Effector CD8-positive, alpha-beta T cell (primary cell): Measurements from ENCODE around the gene GLB1L.
"Not testable (repeated sequence)": the region's sequence is repeated elsewhere in the genome, so short reads cannot be mapped to it uniquely, and the experiment has no call there.

Experiments
- DNase-seq: peaks from one replicate; lab custom pipeline; 2025; lab: John Stamatoyannopoulos, UW
- total RNA-seq, 4 experiments: gene quantifications; one replicate each; lab custom pipeline; 2026; lab: John Stamatoyannopoulos, UW

Gene GLB1L
- total RNA-seq = 1.3 to 1.9 (median 1.7) reads per million in 4 experiments

- DNase-seq = peak; percentile 70
These were observed at the start of gene GLB1L, which contains the start of gene STK16 for GRCh38 chr2:219245148-219245898. TSS of gene GLB1L (minus strand) at chr2:219245444. CDS start at chr2:219243573, 1,871 bp downstream. TSS of gene STK16 (plus strand) at chr2:219245479. CDS start at chr2:219246000, 521 bp downstream.

DNA sequence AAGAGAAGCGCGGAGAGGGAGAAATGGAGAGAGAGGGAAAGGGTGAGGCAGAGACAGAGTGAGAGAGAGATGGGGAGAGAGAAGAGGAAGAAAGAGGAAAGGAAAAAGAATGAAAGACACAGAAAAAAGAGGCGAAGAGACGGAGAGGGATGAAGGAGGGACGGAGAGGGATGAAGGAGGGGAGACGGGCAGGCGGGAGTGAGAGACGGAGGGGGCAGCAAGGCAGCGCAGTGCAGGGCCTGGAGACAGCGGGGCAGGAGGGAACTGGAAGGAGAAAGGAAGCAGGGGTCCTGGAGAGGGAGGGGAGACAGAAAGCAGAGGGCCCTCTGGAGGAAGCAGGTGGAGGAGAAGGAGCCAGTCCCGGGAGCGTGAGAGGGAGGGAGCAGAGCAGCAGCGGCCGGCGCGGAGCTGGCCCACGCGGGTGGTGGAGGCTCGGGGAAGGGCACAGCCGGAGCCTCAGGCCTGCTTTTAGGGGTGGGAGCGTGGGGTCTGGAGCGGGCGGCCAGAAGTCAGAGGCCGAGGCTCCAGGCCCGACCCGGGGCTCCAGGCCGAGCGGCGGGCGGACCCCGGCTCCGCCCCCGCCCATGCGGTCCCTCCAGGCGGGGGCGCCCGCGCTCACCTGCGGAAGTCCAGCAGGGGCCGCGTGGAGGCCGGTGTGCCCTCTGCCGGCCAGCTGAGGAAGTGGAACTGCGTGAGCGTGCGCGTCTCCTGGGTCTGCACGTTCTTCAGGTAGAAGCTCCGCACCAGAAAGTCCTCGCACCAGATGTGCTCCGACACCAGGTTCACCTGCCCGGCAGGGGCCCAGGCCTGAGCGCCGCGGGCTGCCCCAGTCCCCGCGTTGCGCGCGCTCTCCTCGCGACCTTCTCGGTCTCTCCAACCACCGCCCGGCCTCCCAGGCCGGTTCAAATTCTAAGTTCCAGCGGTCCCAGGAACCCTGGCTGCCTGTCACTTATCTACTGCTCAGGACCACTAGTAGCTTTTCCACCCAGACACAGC lies 49.4 kb upstream of the GLB1L start:
- DNase-seq = peak; percentile 77

GRCh38 chr2:219293736-219294231 lies 48.5 kb upstream of the GLB1L start:
- no peak for DNase-seq

DNA sequence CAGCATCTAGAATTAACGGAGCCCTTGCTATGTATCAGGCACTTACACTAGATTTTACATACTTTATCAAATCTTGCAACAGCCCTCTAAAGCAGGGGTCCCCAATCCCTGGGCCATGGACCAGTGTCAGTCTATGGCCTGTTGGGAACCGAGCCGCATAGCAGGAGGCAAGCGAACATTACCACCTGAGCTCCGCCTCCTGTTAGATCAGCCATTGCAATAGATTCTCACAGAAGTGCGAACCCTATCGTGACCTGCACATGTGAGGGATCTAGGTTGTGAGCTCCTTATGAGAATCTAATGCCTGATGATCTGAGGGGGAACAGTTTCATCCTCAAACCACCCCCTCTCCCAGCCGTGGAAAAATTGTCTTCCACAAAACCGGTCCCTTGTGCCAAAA lies 47.4 kb upstream of the GLB1L start:
- no peak for DNase-seq

- DNase-seq = no peak
These were observed 46.8 kb upstream of the GLB1L start for GRCh38 chr2:219291910-219292490.

DNA sequence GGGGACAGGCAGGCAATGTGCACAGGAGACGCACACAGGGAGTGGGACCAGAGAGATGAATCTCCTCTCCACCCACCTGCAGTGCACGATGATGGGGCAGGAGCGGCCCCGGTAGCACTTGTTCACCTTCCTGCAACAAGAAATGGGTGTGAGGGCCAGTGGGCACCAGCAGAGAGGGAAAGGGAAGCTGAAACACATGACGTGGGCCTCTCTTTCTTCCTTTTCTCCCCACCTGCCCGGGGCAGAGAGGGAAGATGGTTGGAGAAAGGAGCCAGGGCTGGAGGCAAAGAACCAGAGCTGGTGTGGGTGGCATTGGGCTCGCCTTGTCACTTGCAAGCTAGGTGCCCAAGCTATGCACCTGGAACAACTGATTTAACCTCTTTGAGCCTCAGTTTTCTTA lies 46.1 kb upstream of the GLB1L start:
- no peak for DNase-seq

DNA sequence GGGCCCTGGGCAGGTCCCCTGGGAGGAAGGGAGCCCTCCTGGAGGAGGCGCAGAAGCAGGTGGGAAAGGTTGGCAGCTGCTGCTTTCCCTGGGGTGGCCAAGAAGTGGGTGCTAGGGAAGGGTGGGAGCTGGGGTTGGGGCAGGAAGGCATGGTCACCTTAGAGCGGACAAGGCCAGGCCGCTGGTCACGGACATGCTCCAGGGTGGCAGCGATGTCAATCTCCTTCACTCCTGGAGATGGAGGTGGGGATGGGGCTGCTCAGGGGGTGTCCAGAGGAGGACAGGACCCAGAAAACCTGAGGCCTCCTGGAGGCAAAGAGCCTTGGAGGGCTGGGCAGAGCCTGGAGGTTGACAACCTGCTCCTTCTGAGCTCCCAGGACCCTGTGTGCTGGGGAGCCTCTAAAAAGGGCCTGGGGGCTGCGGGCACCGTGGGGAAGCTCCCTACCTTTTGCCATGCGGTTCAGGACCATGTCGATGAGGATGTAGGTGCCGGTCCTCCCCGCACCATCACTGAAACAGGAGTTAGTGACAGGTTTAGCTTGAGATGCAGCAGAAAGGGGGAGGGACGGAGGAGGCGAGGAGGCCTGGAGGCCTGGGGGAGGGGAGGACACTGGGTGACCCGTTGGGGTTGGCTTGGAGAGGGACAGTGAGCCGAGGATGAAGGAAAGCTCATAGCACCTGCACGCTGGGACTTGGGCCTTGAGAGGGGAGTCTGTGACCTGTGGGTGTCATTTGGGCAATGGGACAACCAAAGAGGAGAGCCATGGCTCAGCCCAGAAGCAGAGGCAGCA lies 45.3 kb upstream of the GLB1L start:
- DNase-seq = no peak

DNA sequence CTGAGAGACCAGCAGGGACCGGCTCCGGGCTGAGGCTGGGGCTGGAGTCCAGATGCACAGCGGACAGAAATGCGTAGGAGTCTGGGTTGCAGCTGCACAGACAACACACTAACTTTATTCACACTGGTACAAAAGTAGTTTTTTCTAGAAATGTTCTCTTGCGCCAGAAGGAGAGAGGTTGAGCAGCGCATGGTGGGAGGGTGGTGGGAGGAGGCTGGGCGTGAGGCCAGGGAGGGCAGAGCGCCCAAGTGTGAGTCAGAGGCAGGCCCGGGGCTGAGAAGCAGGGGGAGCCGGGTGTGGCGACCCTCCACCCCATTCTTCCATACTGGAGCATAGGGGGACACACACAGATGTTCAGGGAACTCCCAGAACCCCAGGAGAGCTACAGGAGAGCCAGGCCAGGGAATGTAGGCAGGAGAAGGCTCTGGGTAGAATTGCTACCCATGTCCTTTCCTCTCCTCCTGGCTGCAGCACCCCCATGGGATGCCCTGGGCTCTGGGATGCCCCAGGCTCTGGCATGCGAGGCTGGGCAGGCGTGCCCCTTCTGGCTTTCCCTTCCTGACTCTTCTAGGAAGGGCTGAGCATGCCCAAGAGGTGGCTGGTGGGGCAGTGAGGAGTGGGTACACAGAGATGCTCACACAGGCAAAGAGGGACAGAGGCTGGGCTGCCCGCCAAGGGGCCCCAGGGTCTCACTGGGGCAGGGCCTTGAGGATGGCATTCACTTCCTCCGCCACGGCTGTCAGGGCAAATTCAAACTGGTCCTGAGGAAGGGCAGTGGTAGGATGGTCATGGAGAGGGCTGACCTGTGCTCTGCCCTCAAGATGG lies 44.5 kb upstream of the GLB1L start:
- no peak for DNase-seq

- DNase-seq = no peak
These were observed 43.9 kb upstream of the GLB1L start for GRCh38 chr2:219289195-219289536.

GRCh38 chr2:219287580-219288265 lies 42.5 kb upstream of the GLB1L start:
- no peak for DNase-seq

DNA sequence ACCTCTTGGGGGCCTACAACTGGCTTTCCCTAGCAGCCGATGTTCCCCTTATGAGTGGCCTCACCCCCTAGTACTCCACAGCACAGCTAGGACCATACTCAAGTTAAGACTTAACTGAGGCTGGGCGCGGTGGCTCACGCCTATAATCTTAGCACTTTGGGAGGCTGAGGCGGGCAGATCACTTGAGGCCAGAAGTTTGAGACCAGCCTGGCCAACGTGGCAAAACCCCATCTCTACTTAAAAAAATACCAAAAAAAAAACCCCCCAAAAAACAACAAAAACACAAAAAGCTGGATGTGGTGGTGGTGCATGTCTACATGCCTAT lies 41.8 kb upstream of the GLB1L start:
- not testable (repeated sequence) for DNase-seq

DNA sequence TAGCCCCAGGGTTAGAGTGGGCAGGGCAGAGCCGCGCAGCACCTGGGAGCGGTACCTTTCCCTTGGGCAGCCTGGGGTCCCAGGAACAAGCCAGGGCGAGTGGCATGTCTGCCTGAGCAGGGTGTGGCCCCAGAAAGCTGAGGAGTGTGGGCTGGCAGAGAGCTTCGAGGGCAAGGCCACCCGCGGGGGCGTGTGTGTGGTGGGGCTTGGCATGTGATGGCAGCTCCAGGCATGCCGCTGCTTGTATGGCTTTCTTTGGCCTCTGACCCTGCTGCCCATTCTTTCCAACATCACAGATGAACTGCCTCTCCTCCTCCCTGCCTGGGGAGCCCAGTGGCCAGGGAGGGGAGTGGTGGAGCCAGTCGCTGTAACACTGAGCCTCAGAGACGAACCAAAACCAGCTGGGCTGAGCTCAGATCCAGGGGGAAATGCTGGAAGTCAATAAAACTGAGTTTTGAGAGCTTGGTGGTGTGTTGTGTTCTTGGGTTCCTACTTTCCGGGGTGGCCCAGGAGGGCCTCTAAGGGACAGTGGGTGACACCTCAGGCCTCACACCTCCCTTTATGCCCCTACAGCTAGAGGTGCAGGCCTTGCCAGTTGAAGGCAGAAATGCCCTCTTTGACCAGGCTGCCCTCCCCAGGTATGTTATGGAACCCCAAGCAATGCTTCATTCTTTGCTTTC lies 41.3 kb upstream of the GLB1L start:
- DNase-seq = no peak

DNA sequence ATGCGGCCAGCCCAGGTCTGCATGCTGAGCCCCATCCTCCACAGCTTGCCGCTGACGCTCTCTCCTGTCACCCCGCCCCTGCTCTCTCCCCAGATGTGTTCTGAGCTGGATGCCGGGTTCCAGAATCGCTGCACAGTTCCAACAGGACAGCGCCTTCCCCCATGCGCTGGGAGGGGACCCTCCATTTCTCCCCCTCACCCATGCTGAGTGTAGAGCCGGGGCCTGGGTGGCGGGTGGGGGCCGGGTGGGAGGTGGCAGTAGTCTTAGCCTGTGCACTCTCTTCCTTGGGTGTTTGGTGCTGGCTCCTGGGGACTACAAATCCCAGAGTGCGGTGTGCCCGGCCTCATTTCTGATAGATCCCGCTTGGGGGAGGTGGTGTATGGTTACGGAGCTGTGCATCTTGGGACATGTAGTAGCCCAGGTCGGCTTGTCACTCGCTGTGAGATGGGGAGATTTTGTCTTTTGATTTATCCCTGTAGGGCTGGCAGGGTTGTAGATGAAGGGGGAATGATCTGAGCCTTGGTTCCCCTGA lies 40.7 kb upstream of the GLB1L start:
- no peak for DNase-seq

DNA sequence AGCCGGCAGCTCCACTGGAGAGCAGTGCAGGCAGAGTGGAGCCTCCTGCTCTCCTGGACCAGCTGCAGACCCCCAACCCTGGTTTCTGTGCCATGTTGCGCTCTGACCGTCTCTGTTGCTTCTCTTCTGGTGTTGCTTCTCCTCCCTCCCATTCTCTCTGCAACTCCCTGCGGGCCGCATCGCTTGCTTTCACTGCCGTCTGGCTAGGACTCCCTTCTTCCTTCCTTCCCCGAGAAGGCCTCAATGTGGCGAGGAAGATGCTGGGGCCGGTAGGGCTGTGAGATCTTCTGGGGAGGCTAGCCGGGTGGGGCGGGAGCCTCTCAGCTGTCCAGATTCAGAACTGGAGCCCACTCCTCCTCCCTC lies 40.1 kb upstream of the GLB1L start:
- no peak for DNase-seq

GRCh38 chr2:219284501-219285372 lies 39.5 kb upstream of the GLB1L start:
- no peak for DNase-seq

DNA sequence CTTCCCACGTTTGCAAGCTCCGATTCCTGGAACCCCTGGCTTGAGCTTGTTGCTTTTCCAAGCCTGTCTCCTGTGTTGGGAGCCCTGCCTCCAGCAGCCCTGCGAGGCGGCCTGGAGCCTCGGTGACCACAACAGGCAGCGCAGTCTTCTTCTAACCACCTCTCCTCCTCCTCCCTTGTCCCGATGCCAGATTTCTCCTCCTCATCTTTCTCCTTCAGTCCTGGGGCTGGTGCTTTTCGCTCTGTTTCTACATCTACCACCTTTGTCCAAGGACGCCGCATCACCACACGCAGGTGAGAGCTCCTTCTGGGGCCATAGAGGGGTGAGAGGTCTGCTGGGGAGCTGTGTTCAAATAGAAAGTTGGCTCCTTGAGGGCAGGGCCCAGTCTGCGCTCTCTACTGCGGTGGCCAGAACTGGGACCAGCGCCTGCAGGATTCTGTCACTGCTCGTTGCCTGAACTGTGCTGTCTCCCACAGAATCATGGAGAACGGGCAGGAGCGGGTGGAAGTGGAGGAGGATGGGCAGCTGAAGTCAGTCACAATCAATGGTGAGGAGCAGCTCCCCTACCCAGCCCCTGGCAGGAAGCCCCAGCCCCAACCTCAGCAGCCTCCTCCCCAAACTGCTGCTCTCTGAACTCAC lies 37.8 kb upstream of the GLB1L start:
- DNase-seq = no peak

DNA sequence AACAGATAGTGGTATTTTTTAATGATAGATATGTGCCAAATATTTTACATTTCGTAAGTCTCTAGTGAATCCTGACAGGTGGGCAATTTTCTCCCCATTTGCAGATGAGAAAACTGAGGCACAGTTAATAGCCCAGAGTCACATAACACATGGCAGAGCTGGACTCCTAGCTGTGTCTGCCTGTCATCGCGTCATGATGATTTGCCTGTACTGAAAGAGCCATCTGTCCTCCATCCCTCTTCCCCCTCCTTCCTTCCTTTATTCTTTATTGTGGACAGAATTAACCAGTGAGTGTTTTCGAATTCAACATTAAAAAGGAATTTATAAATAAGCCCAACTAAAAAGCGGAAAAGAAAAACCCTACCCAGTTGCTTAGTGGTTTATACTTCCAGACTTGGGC lies 37.1 kb upstream of the GLB1L start:
- no peak for DNase-seq

DNA sequence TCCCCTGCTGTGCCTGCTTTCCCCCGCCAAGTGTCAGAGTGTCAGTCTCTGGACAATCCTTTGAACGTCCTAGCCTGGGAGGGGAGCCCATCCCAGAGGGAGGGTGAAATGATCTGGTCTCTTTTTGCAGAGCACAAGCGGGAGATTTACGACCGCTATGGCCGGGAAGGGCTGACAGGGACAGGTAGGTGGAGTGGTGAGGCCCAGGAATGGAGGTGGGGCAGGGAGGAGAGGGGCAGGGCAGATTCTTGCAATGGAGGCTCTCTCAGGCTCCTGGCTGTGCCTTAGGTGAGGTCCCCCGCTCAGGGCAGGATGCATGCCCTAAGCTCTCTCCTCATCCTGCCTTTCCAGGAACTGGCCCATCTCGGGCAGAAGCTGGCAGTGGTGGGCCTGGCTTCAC lies 36.3 kb upstream of the GLB1L start:
- DNase-seq = no peak
